Spleen (tissue), 11 donors: ENCODE measurements around the gene KRTAP10-1. TPM values are rescaled to one million over a fixed set of nuclear protein-coding genes. Genes with fewer than 3 reads are reported as not detected.
A peak's percentile ranks its signal among the peaks of the same experiment; 100 is the strongest.

ENCODE experiments used
- DNase-seq: peaks from one replicate; pipeline ENCODE4 v3.0.0-alpha.2; 2020
- H3K27ac ChIP-seq, 8 donors: fragments of 200-600 bp; sonication (generic) in 7 of 8; 1 replicate in 4 of 8; 2 replicates in 4 of 8; pipeline versions ENCODE4 v1.5.0 to v1.8.0; 2016 to 2021; ENCODE audit warnings: inconsistent platforms in 4 of 8, mild to moderate bottlenecking in 4 of 8, moderate library complexity in 1 of 8
- H3K27me3 ChIP-seq, 7 donors: fragments of 200-600 bp; sonication (generic) in 6 of 7; replicated peaks in 1 of 7; 1 replicate in 4 of 7; 2 replicates in 3 of 7; pipeline versions ENCODE4 v1.5.0 to v1.8.0; 2016 to 2021; ENCODE audit warnings: inconsistent platforms in 3 of 7, mild to moderate bottlenecking in 1 of 7
- H3K36me3 ChIP-seq, 6 donors: fragments of 200-600 bp; sonication (generic) in 5 of 6; 1 replicate in 4 of 6; 2 replicates in 2 of 6; pipeline versions ENCODE4 v1.5.0 to v1.8.0; 2016 to 2021; ENCODE audit warnings: inconsistent platforms in 2 of 6
- H3K4me1 ChIP-seq, 6 donors: fragments of 200-600 bp; sonication (generic) in 5 of 6; 1 replicate in 3 of 6; 2 replicates in 3 of 6; pipeline versions ENCODE4 v1.5.0 to v1.8.0; 2016 to 2021; ENCODE audit warnings: inconsistent platforms in 3 of 6
- H3K4me3 ChIP-seq, 8 donors: fragments of 200-600 bp; sonication (generic) in 7 of 8; 1 replicate in 4 of 8; 2 replicates in 4 of 8; pipeline versions ENCODE4 v1.5.0 to v1.8.0; 2016 to 2021; ENCODE audit warnings: inconsistent platforms in 4 of 8, mild to moderate bottlenecking in 4 of 8, moderate library complexity in 2 of 8
- H3K9me3 ChIP-seq, 8 donors: fragments of 200-600 bp; sonication (generic) in 7 of 8; 1 replicate in 4 of 8; 2 replicates in 4 of 8; pipeline versions ENCODE4 v1.5.0 to v1.8.0; 2016 to 2021; ENCODE audit warnings: inconsistent platforms in 4 of 8
- CTCF ChIP-seq, 11 experiments: fragments of 200-600 bp in 7 of 11; fragments of 450-650 bp in 4 of 11; sonication (generic) in 4 of 11; IDR thresholded peaks in 8 of 11; conservative IDR thresholded peaks in 3 of 11; 1 replicate in 7 of 11; 2 replicates in 4 of 11; pipeline versions ENCODE4 v1.4.0 to v1.8.0; 2016 to 2021; ENCODE audit warnings: antibody characterized with exemption in 11 of 11, inconsistent platforms in 4 of 11, mild to moderate bottlenecking in 1 of 11
- POLR2A ChIP-seq, 3 donors: fragments of 450-650 bp; IDR thresholded peaks; one replicate each; pipeline ENCODE4 v1.5.1; 2017; ENCODE audit warnings: antibody characterized with exemption in 3 of 3, mild to moderate bottlenecking in 1 of 3
- POLR2AphosphoS5 ChIP-seq, 3 donors: sonication (generic); formaldehyde crosslinking; IDR thresholded peaks; one replicate each; pipeline ENCODE4 v1.5.1; 2017; ENCODE audit warnings: antibody characterized with exemption in 3 of 3
- WGBS, 5 donors: extraction: QIAGEN DNeasy Blood & Tissue Kit in 3 of 5; methylation state at CpG; one replicate each; pipeline versions ENCODE4 v1.1.5 to v1.1.7; 2013 to 2018; 5-methylcytosine and 5-hydroxymethylcytosine counted together
- intact Hi-C: fragments of 100-400 bp; cut with DNase I; formaldehyde crosslinking; loops from one replicate; pipeline ENCODE4 v1.15.0; 2023; ENCODE audit warnings: low total_unique reads
- polyA plus RNA-seq, 3 donors: library from polyadenylated mRNA; stranded (reverse); fragments of 200-250 nt; gene quantifications; one replicate each; pipeline ENCODE4 v1.2.1, GENCODE V29; 2013
- total RNA-seq, 7 donors: library from RNA; depleted of rRNA in 3 of 7; stranded (reverse); fragments of >200 nt in 3 of 7; fragmentation: NEBNext Ultra II Directional in 4 of 7; extraction: Animal tissue kit (Norgen Biotek cat#: 25700) in 4 of 7; gene quantifications; one replicate each; pipeline versions ENCODE4 v1.1.0 to v1.2.1, GENCODE V29; 2016 to 2021
- donor health status: healthy with polysubstance abuse.
- donor health status: DM: no; HTN: no; CAD: no; lungs with moderate emphysema.
- donor health status: DM: no; HTN: no; CAD: no.
- donor health status: Bipolar disorder and iron deficiency.
- donor health status: healthy.
- donor health status: DM: no; HTN: no; CAD: no.
- donor health status: DM: yes; HTN: yes; CAD: no.

Gene KRTAP10-1
- total and polyA plus RNA-seq, 10 donors = not detected

- 69 to 83% (median 78%) methylated on average over 14 to 25 of the region's 25 CpGs for WGBS, 5 donors
- H3K27ac ChIP-seq = no peak overlapping the region
- H3K27me3 ChIP-seq = peaks cover 0 to 52% (median 0%) of the 10 kb centered on the region in 7 donors
- intact Hi-C loops = no loop called here
- no peaks in the 10 kb centered on the region for H3K36me3 ChIP-seq
- TF ChIP-seq POLR2A (IDR thresholded peaks at IDR 0.05) (no peak), POLR2AphosphoS5 (IDR thresholded peaks at IDR 0.05) (no peak)
- H3K9me3 ChIP-seq = peaks cover 2 to 39% (median 26%) of the 10 kb centered on the region in 8 donors
- H3K4me1 ChIP-seq = peaks cover 0 to 13% (median 0%) of the 10 kb centered on the region in 6 donors
- DNase-seq = peak; percentile 72
- no peak overlapping the region for H3K4me3 ChIP-seq
Observed at GRCh38 chr21:44549525-44550211, 9.7 kb upstream of the KRTAP10-1 start.

- Histone ChIP-seq H3K27me3 (peaks cover 0 to 52% (median 0%) of the 10 kb centered on the region in 7 donors), H3K9me3 (peaks cover 2 to 36% (median 29%) of the 10 kb centered on the region in 8 donors), H3K4me3 (no peak overlapping the region), H3K36me3 (no peaks in the 10 kb centered on the region), H3K27ac (no peak overlapping the region), H3K4me1 (peaks cover 0 to 13% (median 0%) of the 10 kb centered on the region in 6 donors)
- WGBS, 5 donors = 57 to 75% (median 59%) methylated on average over 14 of the region's 14 CpGs
- DNase-seq = no peak
- intact Hi-C loops = no loop called here
- TF ChIP-seq POLR2AphosphoS5 (IDR thresholded peaks at IDR 0.05) (no peak), CTCF (IDR thresholded peaks at IDR 0.05 in 8 of 11, conservative IDR thresholded peaks at IDR 0.05 in 3 of 11) (no peak), POLR2A (IDR thresholded peaks at IDR 0.05) (no peak)
Observed at GRCh38 chr21:44548922-44549321, 8.9 kb upstream of the KRTAP10-1 start.

GRCh38 chr21:44548381-44548780, 8.4 kb upstream of the KRTAP10-1 start:
- Histone ChIP-seq H3K27ac (peak overlapping the region in 3 of 8 donors; percentile 62 to 68 (median 66)), H3K9me3 (peaks cover 2 to 40% (median 33%) of the 10 kb centered on the region in 8 donors), H3K36me3 (no peaks in the 10 kb centered on the region), H3K4me1 (peaks cover 0 to 13% (median 0%) of the 10 kb centered on the region in 6 donors), H3K4me3 (peak overlapping the region in 1 of 8 donors; percentile 35), H3K27me3 (peaks cover 0 to 52% (median 0%) of the 10 kb centered on the region in 7 donors)
- 67 to 82% (median 76%) methylated on average over 13 of the region's 13 CpGs for WGBS, 5 donors
- no peak for DNase-seq
- TF ChIP-seq POLR2AphosphoS5 (IDR thresholded peaks at IDR 0.05) = no peak
- no peak for TF ChIP-seq CTCF (IDR thresholded peaks at IDR 0.05 in 8 of 11, conservative IDR thresholded peaks at IDR 0.05 in 3 of 11)
- no peak for TF ChIP-seq POLR2A (IDR thresholded peaks at IDR 0.05)
- intact Hi-C loops = no loop called here

- WGBS, 5 donors = 35 to 43% (median 39%) methylated on average over 5 of the region's 5 CpGs
- TF ChIP-seq CTCF (IDR thresholded peaks at IDR 0.05 in 8 of 11, conservative IDR thresholded peaks at IDR 0.05 in 3 of 11) = no peak
- peak in 1 of 3 donors; percentile 37 for TF ChIP-seq POLR2AphosphoS5 (IDR thresholded peaks at IDR 0.05)
- no peak for TF ChIP-seq POLR2A (IDR thresholded peaks at IDR 0.05)
- Histone ChIP-seq H3K4me1 (peaks cover 0 to 13% (median 0%) of the 10 kb centered on the region in 6 donors), H3K27me3 (peaks cover 0 to 51% (median 0%) of the 10 kb centered on the region in 7 donors), H3K27ac (peak overlapping the region in 6 of 8 donors; percentile 33 to 68 (median 60)), H3K36me3 (no peaks in the 10 kb centered on the region), H3K4me3 (peak overlapping the region in 1 of 8 donors; percentile 35), H3K9me3 (peaks cover 3 to 46% (median 39%) of the 10 kb centered on the region in 8 donors)
- intact Hi-C loops = no loop called here
- peak; percentile 58 for DNase-seq
Observed at GRCh38 chr21:44547656-44548331, 7.8 kb upstream of the KRTAP10-1 start.
